Thymus (tissue), 11 donors: ENCODE measurements around the gene DIP2B. TPM values are rescaled to one million over a fixed set of nuclear protein-coding genes. Genes with fewer than 3 reads are reported as not detected.

Experiments used
- DNase-seq, 9 donors: peaks; one replicate each; pipeline ENCODE4 v3.0.0-alpha.2; 2013; ENCODE audit warnings: low spot score in 9 of 9, low read depth in 6 of 9, missing footprints in 1 of 9
- H3K27ac ChIP-seq, 2 donors: one replicate each; pipeline ENCODE4 v1.5.1; 2013; ENCODE audit warnings: control low read depth in 1 of 2, low read depth in 1 of 2, low read length in 1 of 2, mild to moderate bottlenecking in 1 of 2, moderate library complexity in 1 of 2
- H3K27me3 ChIP-seq, 2 donors: one replicate each; pipeline ENCODE4 v1.5.1; 2013; ENCODE audit warnings: low read length in 1 of 2; ENCODE audit not compliant: control insufficient read depth in 2 of 2, insufficient read depth in 1 of 2
- H3K36me3 ChIP-seq, 2 donors: one replicate each; pipeline ENCODE4 v1.5.1; 2013; ENCODE audit warnings: low read length in 1 of 2, mild to moderate bottlenecking in 1 of 2, moderate library complexity in 1 of 2; ENCODE audit not compliant: control insufficient read depth in 2 of 2, insufficient read depth in 2 of 2
- H3K4me1 ChIP-seq, 2 donors: one replicate each; pipeline ENCODE4 v1.5.1; 2013; ENCODE audit warnings: low read length in 2 of 2; ENCODE audit not compliant: control insufficient read depth in 2 of 2, insufficient read depth in 2 of 2
- H3K4me3 ChIP-seq, 2 donors: one replicate each; pipeline ENCODE4 v1.5.1; 2013; ENCODE audit warnings: low read length in 2 of 2, control low read depth in 1 of 2, mild to moderate bottlenecking in 1 of 2
- H3K9me3 ChIP-seq, 2 donors: one replicate each; pipeline ENCODE4 v1.5.1; 2013; ENCODE audit warnings: low read length in 1 of 2, mild to moderate bottlenecking in 1 of 2; ENCODE audit not compliant: control insufficient read depth in 2 of 2, insufficient read depth in 1 of 2
- WGBS: extraction: QIAGEN DNeasy Blood & Tissue Kit; methylation state at CpG from one replicate; pipeline ENCODE4 v1.1.7; 2013; 5-methylcytosine and 5-hydroxymethylcytosine counted together
- polyA plus RNA-seq: library from polyadenylated mRNA; stranded (reverse); fragments of 200-250 nt; gene quantifications from one replicate; pipeline ENCODE4 v1.2.3, GENCODE V29; 2013
- total RNA-seq: library from RNA; stranded (reverse); fragments of 120-200 nt; gene quantifications from one replicate; pipeline ENCODE4 v1.2.4, GENCODE V29; 2013
- donor health status: healthy.

DIP2B gene
- total and polyA plus RNA-seq, 2 donors: 8.9 to 12.7 TPM

GRCh38 chr12:50715174-50715573, 210.4 kb downstream of the DIP2B start:
- H3K4me3 ChIP-seq: no peak overlapping the region
- H3K27me3 ChIP-seq: no peaks in the 10 kb centered on the region
- H3K36me3 ChIP-seq: peaks cover 26 to 49% of the 10 kb centered on the region in 2 donors
- DNase-seq: no peak
- H3K9me3 ChIP-seq: no peaks in the 10 kb centered on the region
- over 99% methylated on average over 2 of the region's 2 CpGs for WGBS
- H3K27ac ChIP-seq: no peak overlapping the region
- H3K4me1 ChIP-seq: no peaks in the 10 kb centered on the region

GRCh38 chr12:50718760-50719159, 214.0 kb downstream of the DIP2B start:
- peaks cover 0 to 2% of the 10 kb centered on the region in 2 donors for H3K4me1 ChIP-seq
- 100% methylated on average over 2 of the region's 2 CpGs for WGBS
- DNase-seq: no peak
- no peaks in the 10 kb centered on the region for H3K9me3 ChIP-seq
- H3K36me3 ChIP-seq: peaks cover 33 to 69% of the 10 kb centered on the region in 2 donors
- no peak overlapping the region for H3K4me3 ChIP-seq
- H3K27ac ChIP-seq: no peak overlapping the region
- H3K27me3 ChIP-seq: no peaks in the 10 kb centered on the region

- no peak overlapping the region for H3K4me3 ChIP-seq
- peaks cover 32 to 72% of the 10 kb centered on the region in 2 donors for H3K36me3 ChIP-seq
- peaks cover 0 to 6% of the 10 kb centered on the region in 2 donors for H3K4me1 ChIP-seq
- no peak overlapping the region for H3K27ac ChIP-seq
- no peaks in the 10 kb centered on the region for H3K27me3 ChIP-seq
- no peak for DNase-seq
- no peaks in the 10 kb centered on the region for H3K9me3 ChIP-seq
- WGBS: 98% methylated on average over 3 of the region's 3 CpGs
These were observed 215.3 kb downstream of the DIP2B start for GRCh38 chr12:50720085-50720484.

- Histone ChIP-seq H3K36me3 (peaks cover 33 to 69% of the 10 kb centered on the region in 2 donors), H3K27me3 (no peaks in the 10 kb centered on the region), H3K4me3 (no peak overlapping the region), H3K9me3 (no peaks in the 10 kb centered on the region), H3K27ac (no peak overlapping the region), H3K4me1 (peaks cover 0 to 6% of the 10 kb centered on the region in 2 donors)
- WGBS: 97% methylated on average over 5 of the region's 5 CpGs
- DNase-seq: no peak
These were observed 215.7 kb downstream of the DIP2B start for GRCh38 chr12:50720501-50720900.

- Histone ChIP-seq H3K4me1 (peaks cover 0 to 6% of the 10 kb centered on the region in 2 donors), H3K9me3 (no peaks in the 10 kb centered on the region), H3K4me3 (no peak overlapping the region), H3K36me3 (peaks cover 42 to 67% of the 10 kb centered on the region in 2 donors), H3K27ac (no peak overlapping the region), H3K27me3 (no peaks in the 10 kb centered on the region)
- 89% methylated on average over 1 of the region's 1 CpG for WGBS
- no peak for DNase-seq
These were observed 219.1 kb downstream of the DIP2B start for GRCh38 chr12:50723865-50724264.

GRCh38 chr12:50725011-50725942, 220.5 kb downstream of the DIP2B start:
- Histone ChIP-seq H3K4me1 (peaks cover 0 to 6% of the 10 kb centered on the region in 2 donors), H3K36me3 (peaks cover 50 to 74% of the 10 kb centered on the region in 2 donors), H3K27me3 (no peaks in the 10 kb centered on the region), H3K9me3 (no peaks in the 10 kb centered on the region), H3K27ac (peak overlapping the region in 1 of 2 donors; percentile 15), H3K4me3 (no peak overlapping the region)
- WGBS: 97% methylated on average over 5 of the region's 5 CpGs
- DNase-seq: peak in 1 of 9 donors; percentile 9

- no peaks in the 10 kb centered on the region for H3K27me3 ChIP-seq
- peaks cover 0 to 6% of the 10 kb centered on the region in 2 donors for H3K4me1 ChIP-seq
- H3K36me3 ChIP-seq: peaks cover 55 to 70% of the 10 kb centered on the region in 2 donors
- no peak overlapping the region for H3K4me3 ChIP-seq
- 93% methylated on average over 2 of the region's 2 CpGs for WGBS
- peak overlapping the region in 1 of 2 donors; percentile 43 for H3K27ac ChIP-seq
- no peaks in the 10 kb centered on the region for H3K9me3 ChIP-seq
- peak in 1 of 9 donors; percentile 12 for DNase-seq
These were observed 222.7 kb downstream of the DIP2B start for GRCh38 chr12:50727466-50727865.

- 94% methylated on average over 7 of the region's 7 CpGs for WGBS
- Histone ChIP-seq H3K9me3 (no peaks in the 10 kb centered on the region), H3K27ac (no peak overlapping the region), H3K27me3 (no peaks in the 10 kb centered on the region), H3K36me3 (peaks cover 54 to 65% of the 10 kb centered on the region in 2 donors), H3K4me1 (peaks cover 0 to 6% of the 10 kb centered on the region in 2 donors), H3K4me3 (no peak overlapping the region)
- DNase-seq: no peak
These were observed 223.6 kb downstream of the DIP2B start for GRCh38 chr12:50728417-50728816.

- Histone ChIP-seq H3K27ac (no peak overlapping the region), H3K4me3 (no peak overlapping the region), H3K27me3 (no peaks in the 10 kb centered on the region), H3K9me3 (no peaks in the 10 kb centered on the region), H3K4me1 (peaks cover 0 to 4% of the 10 kb centered on the region in 2 donors), H3K36me3 (peaks cover 57 to 66% of the 10 kb centered on the region in 2 donors)
- DNase-seq: no peak
- 97% methylated on average over 4 of the region's 4 CpGs for WGBS
These were observed 224.1 kb downstream of the DIP2B start for GRCh38 chr12:50728841-50729240.
